K562 (cell line): ENCODE data around the gene MYO1D.

Experiments used
- EP300 ChIP-seq: IDR thresholded peaks from 2 replicates; pipeline ENCODE4 v1.6.1; 2012; ENCODE audit warnings: low read length, improper control_type of control experiment
- FOXA3 ChIP-seq, 2 experiments: fragments of 450-650 bp in 1 of 2; sonication (generic) in 1 of 2; formaldehyde crosslinking; IDR thresholded peaks in 1 of 2; conservative IDR thresholded peaks in 1 of 2; 2 replicates each; pipeline versions ENCODE4 v1.4.0 to v1.8.0; 2020 to 2022; ENCODE audit warnings: mild to moderate bottlenecking in 2 of 2, missing genetic modification reagents in 1 of 2
- GABPA ChIP-seq: fragments of 200-800 bp; sonication (Bioruptor generic); conservative IDR thresholded peaks from 2 replicates; pipeline ENCODE4 v1.6.1; 2016; ENCODE audit warnings: low read depth, missing genetic modification characterization, missing compliant biosample characterization
- POLR2A ChIP-seq: fragments of 450-650 bp; conservative IDR thresholded peaks from 2 replicates; pipeline ENCODE4 v1.6.1; 2016
- RCOR1 ChIP-seq, 2 experiments: IDR thresholded peaks; 2 replicates each; pipeline ENCODE4 v1.6.1; 2012; ENCODE audit warnings: low read depth in 2 of 2, low read length in 2 of 2, borderline replicate concordance in 1 of 2, improper control_type of control experiment in 1 of 2
- TRIM24 ChIP-seq, 2 experiments: fragments of 450-650 bp; IDR thresholded peaks; 2 replicates each; pipeline ENCODE4 v1.6.1; 2016
- YY1 ChIP-seq, 3 experiments: IDR thresholded peaks; 2 replicates each; pipeline ENCODE4 v1.6.1; 2011; ENCODE audit warnings: low read length in 2 of 3, mild to moderate bottlenecking in 2 of 3, moderate library complexity in 2 of 3, borderline replicate concordance in 1 of 3, control low read depth in 1 of 3, low read depth in 1 of 3; ENCODE audit not compliant: insufficient read depth in 3 of 3, insufficient replicate concordance in 2 of 3, control insufficient read depth in 1 of 3, insufficient read length in 1 of 3; ENCODE audit errors: extremely low read depth in 1 of 3
- ZNF274 ChIP-seq: IDR thresholded peaks from 2 replicates; pipeline ENCODE4 v1.6.1; 2011; ENCODE audit warnings: low read depth, mild to moderate bottlenecking, low read length, moderate library complexity, borderline replicate concordance
- TF ChIP-seq, protein P1 (sequence below): fragments of 200-600 bp; sonication (generic); IDR thresholded peaks from one replicate; pipeline ENCODE4 v1.6.1; 2012; ENCODE audit warnings: mild to moderate bottlenecking, low read depth, low read length, inconsistent platforms
- TF ChIP-seq, protein P2 (sequence below): fragments of 250-450 bp; sonication (Bioruptor Pico); IDR thresholded peaks from 2 replicates; pipeline ENCODE4 v1.9.0; 2021; ENCODE audit warnings: mild to moderate bottlenecking, inconsistent platforms

- TF ChIP-seq, protein P1, sequence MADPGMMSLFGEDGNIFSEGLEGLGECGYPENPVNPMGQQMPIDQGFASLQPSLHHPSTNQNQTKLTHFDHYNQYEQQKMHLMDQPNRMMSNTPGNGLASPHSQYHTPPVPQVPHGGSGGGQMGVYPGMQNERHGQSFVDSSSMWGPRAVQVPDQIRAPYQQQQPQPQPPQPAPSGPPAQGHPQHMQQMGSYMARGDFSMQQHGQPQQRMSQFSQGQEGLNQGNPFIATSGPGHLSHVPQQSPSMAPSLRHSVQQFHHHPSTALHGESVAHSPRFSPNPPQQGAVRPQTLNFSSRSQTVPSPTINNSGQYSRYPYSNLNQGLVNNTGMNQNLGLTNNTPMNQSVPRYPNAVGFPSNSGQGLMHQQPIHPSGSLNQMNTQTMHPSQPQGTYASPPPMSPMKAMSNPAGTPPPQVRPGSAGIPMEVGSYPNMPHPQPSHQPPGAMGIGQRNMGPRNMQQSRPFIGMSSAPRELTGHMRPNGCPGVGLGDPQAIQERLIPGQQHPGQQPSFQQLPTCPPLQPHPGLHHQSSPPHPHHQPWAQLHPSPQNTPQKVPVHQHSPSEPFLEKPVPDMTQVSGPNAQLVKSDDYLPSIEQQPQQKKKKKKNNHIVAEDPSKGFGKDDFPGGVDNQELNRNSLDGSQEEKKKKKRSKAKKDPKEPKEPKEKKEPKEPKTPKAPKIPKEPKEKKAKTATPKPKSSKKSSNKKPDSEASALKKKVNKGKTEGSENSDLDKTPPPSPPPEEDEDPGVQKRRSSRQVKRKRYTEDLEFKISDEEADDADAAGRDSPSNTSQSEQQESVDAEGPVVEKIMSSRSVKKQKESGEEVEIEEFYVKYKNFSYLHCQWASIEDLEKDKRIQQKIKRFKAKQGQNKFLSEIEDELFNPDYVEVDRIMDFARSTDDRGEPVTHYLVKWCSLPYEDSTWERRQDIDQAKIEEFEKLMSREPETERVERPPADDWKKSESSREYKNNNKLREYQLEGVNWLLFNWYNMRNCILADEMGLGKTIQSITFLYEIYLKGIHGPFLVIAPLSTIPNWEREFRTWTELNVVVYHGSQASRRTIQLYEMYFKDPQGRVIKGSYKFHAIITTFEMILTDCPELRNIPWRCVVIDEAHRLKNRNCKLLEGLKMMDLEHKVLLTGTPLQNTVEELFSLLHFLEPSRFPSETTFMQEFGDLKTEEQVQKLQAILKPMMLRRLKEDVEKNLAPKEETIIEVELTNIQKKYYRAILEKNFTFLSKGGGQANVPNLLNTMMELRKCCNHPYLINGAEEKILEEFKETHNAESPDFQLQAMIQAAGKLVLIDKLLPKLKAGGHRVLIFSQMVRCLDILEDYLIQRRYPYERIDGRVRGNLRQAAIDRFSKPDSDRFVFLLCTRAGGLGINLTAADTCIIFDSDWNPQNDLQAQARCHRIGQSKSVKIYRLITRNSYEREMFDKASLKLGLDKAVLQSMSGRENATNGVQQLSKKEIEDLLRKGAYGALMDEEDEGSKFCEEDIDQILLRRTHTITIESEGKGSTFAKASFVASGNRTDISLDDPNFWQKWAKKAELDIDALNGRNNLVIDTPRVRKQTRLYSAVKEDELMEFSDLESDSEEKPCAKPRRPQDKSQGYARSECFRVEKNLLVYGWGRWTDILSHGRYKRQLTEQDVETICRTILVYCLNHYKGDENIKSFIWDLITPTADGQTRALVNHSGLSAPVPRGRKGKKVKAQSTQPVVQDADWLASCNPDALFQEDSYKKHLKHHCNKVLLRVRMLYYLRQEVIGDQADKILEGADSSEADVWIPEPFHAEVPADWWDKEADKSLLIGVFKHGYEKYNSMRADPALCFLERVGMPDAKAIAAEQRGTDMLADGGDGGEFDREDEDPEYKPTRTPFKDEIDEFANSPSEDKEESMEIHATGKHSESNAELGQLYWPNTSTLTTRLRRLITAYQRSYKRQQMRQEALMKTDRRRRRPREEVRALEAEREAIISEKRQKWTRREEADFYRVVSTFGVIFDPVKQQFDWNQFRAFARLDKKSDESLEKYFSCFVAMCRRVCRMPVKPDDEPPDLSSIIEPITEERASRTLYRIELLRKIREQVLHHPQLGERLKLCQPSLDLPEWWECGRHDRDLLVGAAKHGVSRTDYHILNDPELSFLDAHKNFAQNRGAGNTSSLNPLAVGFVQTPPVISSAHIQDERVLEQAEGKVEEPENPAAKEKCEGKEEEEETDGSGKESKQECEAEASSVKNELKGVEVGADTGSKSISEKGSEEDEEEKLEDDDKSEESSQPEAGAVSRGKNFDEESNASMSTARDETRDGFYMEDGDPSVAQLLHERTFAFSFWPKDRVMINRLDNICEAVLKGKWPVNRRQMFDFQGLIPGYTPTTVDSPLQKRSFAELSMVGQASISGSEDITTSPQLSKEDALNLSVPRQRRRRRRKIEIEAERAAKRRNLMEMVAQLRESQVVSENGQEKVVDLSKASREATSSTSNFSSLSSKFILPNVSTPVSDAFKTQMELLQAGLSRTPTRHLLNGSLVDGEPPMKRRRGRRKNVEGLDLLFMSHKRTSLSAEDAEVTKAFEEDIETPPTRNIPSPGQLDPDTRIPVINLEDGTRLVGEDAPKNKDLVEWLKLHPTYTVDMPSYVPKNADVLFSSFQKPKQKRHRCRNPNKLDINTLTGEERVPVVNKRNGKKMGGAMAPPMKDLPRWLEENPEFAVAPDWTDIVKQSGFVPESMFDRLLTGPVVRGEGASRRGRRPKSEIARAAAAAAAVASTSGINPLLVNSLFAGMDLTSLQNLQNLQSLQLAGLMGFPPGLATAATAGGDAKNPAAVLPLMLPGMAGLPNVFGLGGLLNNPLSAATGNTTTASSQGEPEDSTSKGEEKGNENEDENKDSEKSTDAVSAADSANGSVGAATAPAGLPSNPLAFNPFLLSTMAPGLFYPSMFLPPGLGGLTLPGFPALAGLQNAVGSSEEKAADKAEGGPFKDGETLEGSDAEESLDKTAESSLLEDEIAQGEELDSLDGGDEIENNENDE: no peak
- TF ChIP-seq TRIM24 (IDR thresholded peaks at IDR 0.05): no peak
- no peak for TF ChIP-seq POLR2A
- no peak for TF ChIP-seq RCOR1 (IDR thresholded peaks at IDR 0.05; ENCODE audit: borderline replicate concordance in 1 of 2, low read depth in 2 of 2, low read length in 2 of 2)
- no peak for TF ChIP-seq EP300
- no peak for TF ChIP-seq ZNF274
- TF ChIP-seq, protein P2, sequence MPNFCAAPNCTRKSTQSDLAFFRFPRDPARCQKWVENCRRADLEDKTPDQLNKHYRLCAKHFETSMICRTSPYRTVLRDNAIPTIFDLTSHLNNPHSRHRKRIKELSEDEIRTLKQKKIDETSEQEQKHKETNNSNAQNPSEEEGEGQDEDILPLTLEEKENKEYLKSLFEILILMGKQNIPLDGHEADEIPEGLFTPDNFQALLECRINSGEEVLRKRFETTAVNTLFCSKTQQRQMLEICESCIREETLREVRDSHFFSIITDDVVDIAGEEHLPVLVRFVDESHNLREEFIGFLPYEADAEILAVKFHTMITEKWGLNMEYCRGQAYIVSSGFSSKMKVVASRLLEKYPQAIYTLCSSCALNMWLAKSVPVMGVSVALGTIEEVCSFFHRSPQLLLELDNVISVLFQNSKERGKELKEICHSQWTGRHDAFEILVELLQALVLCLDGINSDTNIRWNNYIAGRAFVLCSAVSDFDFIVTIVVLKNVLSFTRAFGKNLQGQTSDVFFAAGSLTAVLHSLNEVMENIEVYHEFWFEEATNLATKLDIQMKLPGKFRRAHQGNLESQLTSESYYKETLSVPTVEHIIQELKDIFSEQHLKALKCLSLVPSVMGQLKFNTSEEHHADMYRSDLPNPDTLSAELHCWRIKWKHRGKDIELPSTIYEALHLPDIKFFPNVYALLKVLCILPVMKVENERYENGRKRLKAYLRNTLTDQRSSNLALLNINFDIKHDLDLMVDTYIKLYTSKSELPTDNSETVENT (CRISPR knock-in tag): no peak
- TF ChIP-seq GABPA (tag): no peak
- TF ChIP-seq YY1 (IDR thresholded peaks at IDR 0.05; ENCODE audit: borderline replicate concordance in 1 of 3, control insufficient read depth in 1 of 3, extremely low read depth in 1 of 3, insufficient read depth in 3 of 3, insufficient read length in 1 of 3, insufficient replicate concordance in 2 of 3, low read depth in 1 of 3, low read length in 2 of 3): no peak
- no peak for TF ChIP-seq FOXA3 (CRISPR knock-in tag; conservative IDR thresholded peaks at IDR 0.05 in 1 of 2, IDR thresholded peaks at IDR 0.05 in 1 of 2)
Measured at GRCh38 chr17:32769846-32770245, 107.1 kb downstream of the MYO1D start.
